ENCODE measurements around the gene PPEF1.

The PPEF1 gene

DNA sequence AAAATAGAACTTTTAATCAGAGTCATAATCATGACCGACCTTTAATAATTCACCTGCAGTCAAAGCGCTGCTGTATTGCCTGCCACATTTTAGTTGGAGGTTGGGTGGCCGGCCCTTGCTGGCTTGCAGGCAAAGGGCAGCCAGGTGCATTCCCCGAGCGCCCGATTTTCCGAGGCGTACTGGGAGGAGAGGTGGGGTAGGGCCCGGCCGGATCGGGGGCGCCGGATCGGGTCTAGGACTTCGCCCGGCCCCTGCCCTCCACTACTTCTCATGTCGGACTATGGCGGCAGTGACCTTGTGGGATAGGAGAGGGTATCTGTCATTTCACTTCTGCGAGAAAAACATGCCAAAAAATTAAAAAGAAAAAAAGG is 33.0 kb upstream of the PPEF1 start:
- no peak overlapping the region for H3K27ac ChIP-seq (ENCODE audit: low read depth, low read length)
- H3K4me3 ChIP-seq (ENCODE audit: insufficient read depth, low read length, poor library complexity, severe bottlenecking) = peak overlapping the region; percentile 52
- no peaks in the 10 kb centered on the region for H3K27me3 ChIP-seq (ENCODE audit: low read length)
- H3K9me3 ChIP-seq (ENCODE audit: insufficient read depth, low read length) = no peaks in the 10 kb centered on the region
- H3K4me2 ChIP-seq (ENCODE audit: low read depth, low read length, poor library complexity, severe bottlenecking) = peak overlapping the region; percentile 73
- no peaks in the 10 kb centered on the region for H4K20me1 ChIP-seq (ENCODE audit: low read depth, low read length)
- H3F3A ChIP-seq (ENCODE audit: insufficient read depth) = no peaks in the 10 kb centered on the region
- peak overlapping the region; percentile 57 for H2AFZ ChIP-seq (ENCODE audit: low read depth, low read length, severe bottlenecking)
- TF ChIP-seq EZH2phosphoT487 (conservative IDR thresholded peaks at IDR 0.05; ENCODE audit: low read length) (no peak), CTCF (IDR thresholded peaks at IDR 0.05; ENCODE audit: insufficient read depth, low read length, poor library complexity, severe bottlenecking) (no peak)
- no peaks in the 10 kb centered on the region for H3K79me2 ChIP-seq (ENCODE audit: insufficient read depth, low read length)
- H3K36me3 ChIP-seq (ENCODE audit: low read length) = no peaks in the 10 kb centered on the region
- H3K9me2 ChIP-seq (replicated peaks; ENCODE audit: insufficient read depth, low read length) = no peaks in the 10 kb centered on the region
- peak overlapping the region; percentile 64 for H3K9ac ChIP-seq (ENCODE audit: low read length)

GRCh38 chrX:18674788-18675735 is 32.4 kb upstream of the PPEF1 start:
- H3K79me2 ChIP-seq (ENCODE audit: insufficient read depth, low read length) = no peaks in the 10 kb centered on the region
- H3K27me3 ChIP-seq (ENCODE audit: low read length) = no peaks in the 10 kb centered on the region
- H3K4me2 ChIP-seq (ENCODE audit: low read depth, low read length, poor library complexity, severe bottlenecking) = peak overlapping the region; percentile 73
- no peaks in the 10 kb centered on the region for H3K36me3 ChIP-seq (ENCODE audit: low read length)
- no peak for TF ChIP-seq EZH2phosphoT487 (conservative IDR thresholded peaks at IDR 0.05; ENCODE audit: low read length)
- no peak for TF ChIP-seq CTCF (IDR thresholded peaks at IDR 0.05; ENCODE audit: insufficient read depth, low read length, poor library complexity, severe bottlenecking)
- peak overlapping the region; percentile 96 for H2AFZ ChIP-seq (ENCODE audit: low read depth, low read length, severe bottlenecking)
- H3F3A ChIP-seq (ENCODE audit: insufficient read depth) = no peaks in the 10 kb centered on the region
- peak overlapping the region; percentile 56; the same call in 1 of the 2 replicates for H3K27ac ChIP-seq (ENCODE audit: low read depth, low read length)
- peak overlapping the region; percentile 52 for H3K4me3 ChIP-seq (ENCODE audit: insufficient read depth, low read length, poor library complexity, severe bottlenecking)
- H3K9me2 ChIP-seq (replicated peaks; ENCODE audit: insufficient read depth, low read length) = no peaks in the 10 kb centered on the region
- H4K20me1 ChIP-seq (ENCODE audit: low read depth, low read length) = no peaks in the 10 kb centered on the region
- H3K9me3 ChIP-seq (ENCODE audit: insufficient read depth, low read length) = no peaks in the 10 kb centered on the region
- peak overlapping the region; percentile 64 for H3K9ac ChIP-seq (ENCODE audit: low read length)

- no peaks in the 10 kb centered on the region for H3K79me2 ChIP-seq (ENCODE audit: insufficient read depth, low read length)
- H3K9ac ChIP-seq (ENCODE audit: low read length) = no peak overlapping the region
- no peaks in the 10 kb centered on the region for H3K27me3 ChIP-seq (ENCODE audit: low read length)
- no peaks in the 10 kb centered on the region for H4K20me1 ChIP-seq (ENCODE audit: low read depth, low read length)
- H3K9me2 ChIP-seq (replicated peaks; ENCODE audit: insufficient read depth, low read length) = no peaks in the 10 kb centered on the region
- H3K4me2 ChIP-seq (ENCODE audit: low read depth, low read length, poor library complexity, severe bottlenecking) = no peak overlapping the region
- no peak overlapping the region for H2AFZ ChIP-seq (ENCODE audit: low read depth, low read length, severe bottlenecking)
- H3F3A ChIP-seq (ENCODE audit: insufficient read depth) = no peaks in the 10 kb centered on the region
- no peak overlapping the region for H3K4me3 ChIP-seq (ENCODE audit: insufficient read depth, low read length, poor library complexity, severe bottlenecking)
- H3K27ac ChIP-seq (ENCODE audit: low read depth, low read length) = no peak overlapping the region
- H3K36me3 ChIP-seq (ENCODE audit: low read length) = no peaks in the 10 kb centered on the region
- no peak for TF ChIP-seq CTCF (IDR thresholded peaks at IDR 0.05; ENCODE audit: insufficient read depth, low read length, poor library complexity, severe bottlenecking)
- no peaks in the 10 kb centered on the region for H3K9me3 ChIP-seq (ENCODE audit: insufficient read depth, low read length)
Observed at GRCh38 chrX:18676050-18676449, 31.4 kb upstream of the PPEF1 start.

All from SU-DHL-6 (cell line).